Activated B cell treated with CpG ODN at 0.5 μM for 24 hours (primary cell): ENCODE measurements around the gene SPDYE6. TPM values are rescaled to one million over a fixed set of nuclear protein-coding genes. Genes with fewer than 3 reads are reported as not detected.

Experiments
- ATAC-seq: fragments of 200-7000 bp; cut with Tn5 transposase; one replicate; pipeline ENCODE4 v1.10.0; 2021; ENCODE audit warnings: low read depth, mild to moderate bottlenecking, moderate library complexity
- CTCF ChIA-PET: fragments of 350-600 bp; sonication (Branson Sonifier 250); formaldehyde crosslinking; loops from one replicate; lab custom pipeline; 2021; ENCODE audit warnings: antibody characterized with exemption; lab: Charles Lee
- POLR2A ChIA-PET: fragments of 350-600 bp; sonication (Branson Sonifier 250); formaldehyde crosslinking; loops from one replicate; lab custom pipeline; 2021; ENCODE audit warnings: antibody characterized with exemption; lab: Charles Lee
- DNase-seq: peaks from one replicate; pipeline ENCODE4 v3.0.0; 2022
- H3K27ac Mint-ChIP-seq: one replicate; pipeline ENCODE4 v1.8.0; 2020; ENCODE audit warnings: mixed read lengths
- H3K27me3 Mint-ChIP-seq: one replicate; pipeline ENCODE4 v1.8.0; 2021; ENCODE audit warnings: mixed read lengths
- H3K36me3 Mint-ChIP-seq: one replicate; pipeline ENCODE4 v1.8.0; 2021; ENCODE audit warnings: low read depth, mixed read lengths
- H3K4me1 Mint-ChIP-seq: one replicate; pipeline ENCODE4 v1.8.0; 2021; ENCODE audit warnings: mixed read lengths
- H3K4me3 Mint-ChIP-seq: one replicate; pipeline ENCODE4 v1.8.0; 2020; ENCODE audit warnings: mild to moderate bottlenecking, mixed read lengths
- H3K9me3 Mint-ChIP-seq: one replicate; pipeline ENCODE4 v1.8.0; 2020; ENCODE audit warnings: mixed read lengths
- intact Hi-C: fragments of 100-400 bp; cut with micrococcal nuclease; formaldehyde crosslinking; loops from one replicate; pipeline ENCODE4 v1.15.1; 2024
- total RNA-seq: library from RNA; stranded (reverse); gene quantifications from 2 replicates; pipeline ENCODE4 v1.2.3, GENCODE V29; 2022
- TF ChIP-seq, protein P1 (sequence below): fragments of 200-600 bp; IDR thresholded peaks from one replicate; pipeline ENCODE4 v1.8.0; 2022; ENCODE audit warnings: antibody characterized with exemption, mild to moderate bottlenecking

SPDYE6 gene
- total RNA-seq, 1 donor from 2014 or later = not detected

DNA sequence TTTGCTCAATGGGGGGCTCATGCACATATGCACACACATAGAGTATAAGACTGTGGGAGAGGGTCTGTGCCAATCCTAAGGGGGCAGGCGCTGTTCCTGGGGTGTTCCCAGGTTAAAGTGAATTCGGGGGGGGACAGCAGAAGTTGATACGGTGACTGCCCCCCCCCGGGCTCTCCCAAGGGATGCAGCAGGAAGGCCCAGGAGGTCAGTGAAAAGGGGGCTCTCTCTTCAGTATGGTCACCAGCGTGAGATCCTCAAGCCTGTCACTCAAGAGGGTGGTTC, 32.4 kb downstream of the SPDYE6 start:
- ChIA-PET CTCF (no interaction called here), POLR2A (no interaction called here)
- intact Hi-C loops = loop anchor here (5.0 kb wide), 1 partner anchor 68 kb away; no protein-coding TSS in a partner anchor
- TF ChIP-seq, protein P1, sequence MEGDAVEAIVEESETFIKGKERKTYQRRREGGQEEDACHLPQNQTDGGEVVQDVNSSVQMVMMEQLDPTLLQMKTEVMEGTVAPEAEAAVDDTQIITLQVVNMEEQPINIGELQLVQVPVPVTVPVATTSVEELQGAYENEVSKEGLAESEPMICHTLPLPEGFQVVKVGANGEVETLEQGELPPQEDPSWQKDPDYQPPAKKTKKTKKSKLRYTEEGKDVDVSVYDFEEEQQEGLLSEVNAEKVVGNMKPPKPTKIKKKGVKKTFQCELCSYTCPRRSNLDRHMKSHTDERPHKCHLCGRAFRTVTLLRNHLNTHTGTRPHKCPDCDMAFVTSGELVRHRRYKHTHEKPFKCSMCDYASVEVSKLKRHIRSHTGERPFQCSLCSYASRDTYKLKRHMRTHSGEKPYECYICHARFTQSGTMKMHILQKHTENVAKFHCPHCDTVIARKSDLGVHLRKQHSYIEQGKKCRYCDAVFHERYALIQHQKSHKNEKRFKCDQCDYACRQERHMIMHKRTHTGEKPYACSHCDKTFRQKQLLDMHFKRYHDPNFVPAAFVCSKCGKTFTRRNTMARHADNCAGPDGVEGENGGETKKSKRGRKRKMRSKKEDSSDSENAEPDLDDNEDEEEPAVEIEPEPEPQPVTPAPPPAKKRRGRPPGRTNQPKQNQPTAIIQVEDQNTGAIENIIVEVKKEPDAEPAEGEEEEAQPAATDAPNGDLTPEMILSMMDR = no peak
- no peak for DNase-seq
- no peak for ATAC-seq
- no peak overlapping the region for H3K4me3 Mint-ChIP-seq
- no peak overlapping the region for H3K27ac Mint-ChIP-seq
- H3K27me3 Mint-ChIP-seq = no peaks in the 10 kb centered on the region
- H3K9me3 Mint-ChIP-seq = no peaks in the 10 kb centered on the region
- peaks cover 29% of the 10 kb centered on the region for H3K4me1 Mint-ChIP-seq
- H3K36me3 Mint-ChIP-seq = peaks cover 32% of the 10 kb centered on the region

DNA sequence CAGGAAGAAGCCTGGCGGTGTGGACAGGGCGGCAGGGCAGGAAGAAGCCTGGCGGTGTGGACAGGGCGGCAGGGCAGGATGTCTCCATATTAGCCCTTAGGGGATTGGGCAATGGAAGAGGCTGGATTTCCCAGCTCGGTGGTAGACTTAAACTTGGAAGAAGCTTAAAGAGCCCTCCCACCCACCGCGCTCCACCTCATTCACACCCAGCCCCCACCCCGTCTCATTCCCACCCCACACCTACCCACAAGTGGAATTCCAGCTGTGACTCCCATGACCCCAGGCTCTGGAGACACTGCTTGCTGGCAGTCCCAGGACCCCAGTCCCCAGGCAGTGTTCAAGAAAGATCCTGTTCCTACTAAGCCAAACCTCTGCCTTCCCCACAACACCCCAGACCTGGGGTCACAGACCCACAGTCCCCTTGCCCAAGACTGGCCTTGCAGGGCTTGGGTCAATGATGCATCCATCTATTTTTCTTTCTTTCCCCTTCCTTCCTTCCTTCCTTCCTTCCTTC, 34.0 kb downstream of the SPDYE6 start:
- ATAC-seq (no peak), DNase-seq (no peak)
- Mint-ChIP-seq H3K9me3 (no peaks in the 10 kb centered on the region), H3K27ac (peak overlapping the region; percentile 47), H3K36me3 (peaks cover 47% of the 10 kb centered on the region), H3K4me1 (peaks cover 30% of the 10 kb centered on the region), H3K4me3 (no peak overlapping the region), H3K27me3 (no peaks in the 10 kb centered on the region)
- intact Hi-C loops = loop anchor here (5.0 kb wide), 1 partner anchor 70 kb away; no protein-coding TSS in a partner anchor
- ChIA-PET CTCF (interaction anchor here (1.0 to 1.7 kb wide), 2 partner anchors 66 to 69 kb away, joined by 3 to 6 read pairs; no protein-coding TSS in a partner anchor), POLR2A (interaction anchor here (0.7 to 1.1 kb wide), 2 partner anchors 28 to 33 kb away, joined by 4 read pairs; no protein-coding TSS in a partner anchor)
- TF ChIP-seq, protein P1 = no peak

DNA sequence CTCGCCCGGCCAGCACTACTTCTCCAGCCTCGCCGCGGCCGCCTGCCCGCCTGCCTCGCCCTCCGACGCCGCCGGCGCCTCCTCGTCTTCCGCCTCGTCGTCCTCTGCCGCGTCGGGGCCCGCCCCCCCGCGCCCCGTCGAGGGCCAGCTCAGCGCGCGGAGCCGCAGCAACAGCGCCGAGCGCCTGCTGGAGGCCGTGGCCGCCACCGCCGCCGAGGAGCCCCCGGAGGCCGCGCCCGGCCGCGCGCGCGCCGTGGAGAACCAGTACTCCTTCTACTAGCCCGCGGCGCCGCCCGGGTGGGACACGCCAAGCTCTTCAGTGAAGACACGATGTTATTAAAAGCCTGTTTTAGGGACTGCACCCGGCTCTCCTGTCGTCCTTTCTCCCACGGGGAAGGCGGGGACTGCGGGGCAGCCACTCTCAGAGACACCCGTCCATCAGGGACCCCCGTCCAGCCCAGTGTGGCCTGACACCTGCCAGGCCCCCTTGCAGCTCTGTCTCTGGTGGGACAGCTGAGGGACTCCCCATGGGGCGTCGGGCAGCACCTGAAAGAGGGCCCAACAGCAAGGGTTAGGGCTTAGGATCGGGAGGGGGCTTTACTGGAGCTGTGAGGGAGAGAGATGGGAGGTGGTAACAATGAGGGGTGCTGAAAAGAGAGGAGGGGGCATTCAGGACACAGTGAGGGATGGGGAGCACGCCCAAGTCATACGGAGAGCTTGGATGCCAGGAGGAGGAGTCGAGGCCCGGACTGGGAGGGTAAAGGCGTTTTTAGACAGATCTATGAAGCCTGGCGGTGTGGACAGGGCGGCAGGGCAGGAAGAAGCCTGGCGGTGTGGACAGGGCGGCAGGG, 34.7 kb downstream of the SPDYE6 start:
- intact Hi-C loops = loop anchor here (2.0 to 5.0 kb wide), 2 partner anchors 15 to 71 kb away; no protein-coding TSS in a partner anchor
- H3K4me1 Mint-ChIP-seq = peaks cover 34% of the 10 kb centered on the region
- H3K36me3 Mint-ChIP-seq = peaks cover 53% of the 10 kb centered on the region
- peak; percentile 45 for DNase-seq
- no peak overlapping the region for H3K27ac Mint-ChIP-seq
- no peak overlapping the region for H3K4me3 Mint-ChIP-seq
- peak; percentile 86 for ATAC-seq
- no peaks in the 10 kb centered on the region for H3K9me3 Mint-ChIP-seq
- POLR2A ChIA-PET = interaction anchor here (0.7 to 1.6 kb wide), 4 partner anchors 15 to 34 kb away, joined by 4 to 10 read pairs (median 4); partner anchors contain the start of gene SH2B2
- CTCF ChIA-PET = interaction anchor here (0.7 to 1.7 kb wide), 4 partner anchors 42 to 70 kb away, joined by 3 to 6 read pairs (median 3); no protein-coding TSS in a partner anchor
- H3K27me3 Mint-ChIP-seq = no peaks in the 10 kb centered on the region
- TF ChIP-seq, protein P1 = no peak

DNA sequence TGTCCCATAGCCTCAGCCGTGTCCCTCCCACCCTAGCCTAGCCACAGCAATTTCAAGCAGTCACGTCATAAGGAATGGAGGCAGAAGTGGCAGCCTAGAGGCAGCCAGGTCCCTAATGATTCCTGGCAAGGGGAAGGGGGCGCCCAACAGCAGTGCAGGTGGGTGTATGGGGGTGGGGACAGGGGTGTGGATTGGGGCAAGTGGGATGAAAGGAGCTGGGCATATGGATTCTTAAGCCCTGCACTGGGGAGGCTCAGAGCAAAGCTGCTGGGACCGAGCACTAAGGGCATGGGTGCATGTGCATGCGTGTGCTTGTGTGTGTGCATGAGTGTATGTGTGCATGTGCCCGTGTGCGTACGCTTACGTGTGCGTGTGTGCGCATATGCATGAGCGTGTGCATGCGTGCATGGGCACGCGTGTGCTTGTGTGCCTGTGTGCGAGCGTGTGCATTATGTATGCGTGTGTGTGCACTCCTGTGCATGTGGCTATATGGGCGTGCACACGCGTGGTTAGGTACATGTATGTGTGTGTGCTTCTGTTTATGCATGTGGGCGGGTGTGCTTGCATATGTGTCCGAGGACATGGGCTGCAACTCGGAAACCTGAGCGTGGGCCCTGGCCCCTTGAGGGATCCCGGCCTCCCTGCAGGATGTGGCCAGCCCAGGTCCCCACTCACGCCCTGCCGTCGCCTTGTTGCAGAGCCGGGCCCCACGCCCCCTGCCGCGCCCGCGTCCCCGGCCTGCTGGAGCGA, 35.5 kb downstream of the SPDYE6 start:
- TF ChIP-seq, protein P1 = no peak
- Mint-ChIP-seq H3K27me3 (no peaks in the 10 kb centered on the region), H3K27ac (no peak overlapping the region), H3K36me3 (peaks cover 58% of the 10 kb centered on the region), H3K4me3 (no peak overlapping the region), H3K4me1 (peaks cover 34% of the 10 kb centered on the region), H3K9me3 (no peaks in the 10 kb centered on the region)
- ChIA-PET CTCF (interaction anchor here (0.7 to 1.7 kb wide), 3 partner anchors 42 to 71 kb away, joined by 3 to 6 read pairs (median 3); no protein-coding TSS in a partner anchor), POLR2A (interaction anchor here (0.8 to 1.6 kb wide), 2 partner anchors 14 to 33 kb away, joined by 4 to 10 read pairs; partner anchors contain the start of gene SH2B2)
- DNase-seq (no peak), ATAC-seq (no peak)
- intact Hi-C loops = loop anchor here (2.0 to 5.0 kb wide), 2 partner anchors 14 to 72 kb away; no protein-coding TSS in a partner anchor
